CD1c-positive myeloid dendritic cell (primary cell): Measurements from ENCODE around the gene R3HDM2.
"Not testable (repeated sequence)": the region's sequence is repeated elsewhere in the genome, so short reads cannot be mapped to it uniquely, and the experiment has no call there.

Experiments
- DNase-seq: peaks from one replicate; pipeline ENCODE4 v3.0.0-alpha.2; 2016; ENCODE audit errors: extremely low spot score

R3HDM2 gene

GRCh38 chr12:57377103-57377840 lies 53.6 kb downstream of the R3HDM2 start:
- no peak for DNase-seq

DNA sequence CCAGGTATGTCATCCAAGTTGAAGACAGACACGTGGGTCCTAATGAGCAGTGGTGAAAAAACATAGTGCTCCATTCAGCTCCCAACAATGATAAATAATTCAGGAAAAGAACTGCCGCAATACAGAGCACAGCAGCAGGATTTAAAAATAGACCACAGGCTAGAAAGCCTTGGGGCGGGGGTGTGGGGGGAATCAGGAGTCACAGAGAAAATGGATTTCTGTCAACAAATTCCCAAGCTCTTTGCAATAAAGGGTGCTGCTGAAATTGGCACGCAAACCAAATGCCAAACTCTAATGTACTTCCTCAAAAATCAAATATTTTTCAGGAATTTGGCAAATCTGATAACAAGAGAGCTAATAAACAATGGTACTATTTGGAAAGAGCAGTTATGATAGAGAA lies 58.6 kb downstream of the R3HDM2 start:
- DNase-seq, result no peak

DNA sequence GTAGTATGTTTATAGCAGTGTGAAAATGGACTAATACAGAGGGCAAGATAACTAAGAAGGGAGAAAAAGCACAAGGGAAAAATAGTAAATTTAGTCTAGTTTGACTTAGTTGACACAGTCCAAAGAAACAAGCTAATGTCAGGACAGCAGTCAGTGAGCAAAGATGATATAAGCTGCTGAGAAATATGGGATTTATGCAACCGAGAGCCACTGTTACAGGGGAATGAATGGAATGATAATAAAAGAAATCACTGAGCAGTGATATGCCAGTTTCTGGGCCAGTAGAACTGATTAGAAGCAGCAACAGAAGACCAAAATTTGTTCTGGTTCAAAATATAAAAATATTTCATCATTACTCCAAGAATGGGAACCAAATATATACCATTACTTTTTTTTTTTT lies 60.1 kb downstream of the R3HDM2 start:
- DNase-seq, result no peak

GRCh38 chr12:57370072-57370471 lies 60.8 kb downstream of the R3HDM2 start:
- DNase-seq, result no peak

GRCh38 chr12:57369202-57369601 lies 61.6 kb downstream of the R3HDM2 start:
- no peak for DNase-seq

DNA sequence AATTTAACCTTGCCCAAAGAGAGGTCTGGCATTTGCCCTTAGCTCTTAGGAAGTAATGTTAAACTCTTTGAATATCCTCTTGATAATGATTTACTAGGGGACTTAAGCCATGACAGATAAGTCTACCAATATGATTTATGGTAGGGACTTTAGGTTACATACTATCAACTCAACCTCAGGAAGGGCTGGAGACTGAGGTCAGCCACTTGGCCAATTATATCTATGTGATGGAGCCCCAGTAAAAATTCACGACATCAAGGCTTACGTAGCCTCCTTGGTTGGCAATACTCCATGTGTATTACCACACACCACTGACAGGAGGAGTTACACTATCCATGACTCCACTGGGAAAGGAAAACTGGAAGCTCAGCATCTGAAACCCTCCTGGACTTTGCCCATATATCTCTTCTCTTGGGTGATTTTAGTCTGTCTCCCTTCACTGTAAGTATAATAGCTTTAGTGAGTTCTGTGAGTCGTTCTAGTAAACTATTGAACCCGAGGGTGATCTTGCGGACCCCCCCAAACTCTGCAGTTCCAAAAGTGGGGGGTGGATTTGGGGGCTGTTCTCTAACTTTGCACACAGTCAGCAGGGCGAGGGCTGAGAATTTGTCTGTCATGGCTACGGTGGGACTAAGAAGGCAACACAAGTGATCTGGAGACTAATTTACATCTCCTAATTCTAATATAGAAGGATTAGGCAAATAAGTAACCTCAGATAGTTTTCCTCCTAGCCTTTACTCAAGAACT lies 62.3 kb downstream of the R3HDM2 start:
- no peak for DNase-seq

DNA sequence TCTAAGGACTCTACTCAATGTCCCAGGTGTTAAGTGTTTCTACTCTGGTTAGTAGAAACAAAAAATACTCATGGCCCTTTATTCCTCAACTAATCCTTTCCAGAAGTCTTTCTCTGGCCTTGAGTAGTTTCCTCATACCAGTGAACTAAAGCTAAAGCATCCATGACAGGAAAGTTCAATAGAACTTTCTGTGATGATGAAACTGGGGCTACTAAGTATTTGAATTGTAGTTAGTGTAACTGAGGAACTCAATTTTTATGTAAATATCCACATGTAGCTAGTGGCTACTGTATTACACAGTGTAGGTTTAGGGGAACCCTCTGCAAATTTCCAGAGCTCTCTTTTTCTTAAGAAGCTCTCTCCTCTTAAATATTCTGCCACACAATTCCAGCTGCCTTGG lies 63.7 kb downstream of the R3HDM2 start:
- DNase-seq, result no peak

- DNase-seq, result no peak
These were observed 64.5 kb downstream of the R3HDM2 start for GRCh38 chr12:57366315-57366714.

GRCh38 chr12:57364156-57364555 lies 66.7 kb downstream of the R3HDM2 start:
- DNase-seq, result not testable (repeated sequence)

DNA sequence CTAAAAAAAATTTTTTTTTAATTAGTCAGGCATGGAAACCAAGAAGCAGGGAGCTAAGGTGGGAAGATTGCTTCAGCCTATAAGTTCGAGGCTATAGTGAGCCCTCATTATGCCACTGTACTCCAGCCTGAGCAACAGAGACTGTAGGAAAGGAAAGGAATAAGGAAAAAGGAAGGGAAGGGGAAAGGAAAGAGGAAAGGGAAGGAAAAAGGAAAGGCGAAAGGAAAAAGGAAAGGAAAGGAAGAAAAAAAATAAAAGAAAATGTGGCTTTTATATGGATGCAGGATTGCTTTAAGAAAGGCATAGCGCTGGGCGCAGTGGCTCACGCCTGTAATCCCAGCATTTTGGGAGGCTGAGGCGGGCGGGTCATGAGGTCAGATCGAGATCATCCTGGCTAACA lies 70.4 kb downstream of the R3HDM2 start:
- no peak for DNase-seq

DNA sequence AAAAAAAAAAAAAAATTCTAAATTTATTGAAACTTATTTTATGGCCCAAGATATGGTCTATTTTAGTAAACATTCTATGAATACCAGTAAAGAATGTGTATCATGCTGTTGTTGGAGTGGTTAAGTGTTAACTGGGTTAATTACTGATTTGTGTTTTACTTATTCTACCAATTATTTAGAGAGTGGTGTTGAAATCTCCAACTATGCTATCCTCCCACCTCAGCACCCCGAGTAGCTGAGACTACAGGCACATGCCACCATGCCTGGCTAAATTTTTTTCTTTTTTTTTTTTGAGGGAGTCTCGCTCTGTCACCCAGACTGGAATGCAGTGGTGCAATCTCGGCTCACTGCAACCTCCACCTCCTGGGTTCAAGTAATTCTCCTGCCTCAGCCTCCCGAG lies 72.2 kb downstream of the R3HDM2 start:
- no peak for DNase-seq

DNA sequence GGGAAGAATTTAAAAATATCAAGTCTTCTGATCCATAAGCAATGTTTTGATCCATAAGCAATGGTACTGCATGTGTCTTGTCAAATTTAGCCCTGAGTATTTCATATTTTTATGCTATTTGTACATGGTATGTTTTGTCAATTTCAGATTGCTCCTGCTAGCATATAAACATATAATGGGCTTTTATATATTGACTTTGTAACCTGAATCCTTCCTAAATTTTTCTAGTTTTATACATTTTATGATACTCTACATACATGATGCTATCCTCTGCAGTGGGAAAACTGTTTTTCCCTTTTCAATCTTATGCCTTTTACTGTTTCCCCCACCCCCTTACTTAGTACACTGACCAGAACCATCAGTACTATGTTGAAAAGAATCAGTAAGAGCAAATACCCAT lies 75.1 kb downstream of the R3HDM2 start:
- no peak for DNase-seq

DNA sequence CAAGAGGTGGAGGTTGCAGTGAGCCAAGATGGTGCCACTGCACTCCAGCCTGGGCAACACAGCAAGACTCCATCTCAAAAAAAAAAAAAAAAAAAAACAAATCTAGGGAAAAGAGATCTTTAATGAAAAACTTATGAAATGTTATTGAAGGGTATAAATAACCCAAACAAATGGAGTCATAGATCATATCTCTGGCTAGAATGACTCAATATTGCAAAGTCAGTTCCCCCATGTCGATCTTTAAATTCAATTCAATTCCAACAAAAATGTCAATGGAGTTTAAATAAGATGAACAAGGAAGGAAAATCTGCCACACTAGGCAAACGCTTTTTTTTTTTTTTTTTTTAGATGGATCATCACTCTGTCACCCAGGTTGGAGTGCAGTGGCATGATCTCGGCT lies 78.7 kb downstream of the R3HDM2 start:
- DNase-seq, result no peak

DNA sequence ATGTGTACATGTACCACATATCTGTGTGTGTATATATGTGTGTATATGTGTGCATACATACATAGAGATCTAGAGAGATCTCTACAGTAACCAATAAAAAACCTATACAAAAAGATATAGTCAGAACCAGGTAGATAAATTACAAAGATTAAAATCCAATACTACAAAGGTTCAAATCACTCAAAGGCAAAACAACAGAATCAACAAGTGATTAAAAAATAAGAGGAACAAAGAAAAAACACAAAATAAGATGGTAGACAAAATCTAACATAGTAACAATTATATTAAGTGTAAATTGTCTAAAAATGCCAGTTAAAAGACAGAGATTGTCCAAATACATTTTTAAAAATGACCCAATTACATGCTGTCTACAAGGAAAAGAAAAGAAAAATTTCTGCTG lies 83.6 kb downstream of the R3HDM2 start:
- DNase-seq, result no peak

DNA sequence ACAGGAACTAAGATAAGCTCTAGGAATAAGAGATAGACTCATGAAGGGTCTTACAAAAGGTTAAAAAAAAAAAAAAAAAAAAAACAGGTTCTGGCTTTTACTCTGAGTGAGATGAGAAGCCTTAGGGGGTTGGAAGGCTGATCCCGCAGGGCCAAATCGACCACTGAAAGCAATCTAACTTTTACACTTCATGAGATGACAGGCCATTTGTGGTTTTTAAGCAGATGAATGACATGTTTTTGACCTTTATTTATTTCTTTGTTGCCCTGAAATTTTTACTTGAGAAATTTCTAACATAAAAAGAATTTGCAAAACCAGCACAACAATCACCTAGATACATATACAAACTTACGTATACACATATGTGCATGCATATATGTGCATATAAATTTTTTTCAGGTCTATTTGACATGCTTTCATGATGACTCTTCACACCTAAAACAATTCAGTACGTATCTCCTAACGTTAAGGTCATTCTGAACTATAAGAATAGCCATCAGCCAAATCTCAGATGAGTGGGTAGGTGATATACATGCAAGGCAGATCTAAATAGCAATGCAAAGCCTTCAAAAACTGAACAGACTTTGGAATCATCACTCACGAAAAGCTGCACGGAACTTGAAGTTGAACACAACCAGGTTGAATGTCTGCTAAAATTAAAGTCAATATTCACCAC lies 87.0 kb downstream of the R3HDM2 start:
- no peak for DNase-seq

DNA sequence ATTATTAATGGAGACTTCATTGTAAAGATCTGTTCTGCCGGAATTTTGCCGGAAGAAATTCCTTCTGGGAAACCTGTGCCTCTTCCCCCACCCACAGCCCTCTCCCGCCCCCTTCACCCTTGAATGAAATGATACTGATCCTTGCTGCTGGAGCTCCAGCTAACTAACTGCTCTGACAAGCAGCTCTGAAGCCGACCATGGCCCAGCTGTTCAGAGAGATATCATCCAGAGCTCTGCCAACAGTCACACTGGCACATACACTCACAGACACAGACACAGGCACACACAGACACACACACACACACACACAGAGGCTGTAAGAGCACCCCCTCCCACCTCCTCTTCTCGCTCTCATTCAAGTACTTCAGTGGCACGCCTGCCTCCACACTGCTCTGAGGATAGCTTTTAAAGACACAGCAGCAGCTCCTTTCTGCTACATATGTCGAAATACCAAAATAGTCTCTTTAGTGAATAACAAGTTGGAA lies 88.6 kb downstream of the R3HDM2 start:
- no peak for DNase-seq

DNA sequence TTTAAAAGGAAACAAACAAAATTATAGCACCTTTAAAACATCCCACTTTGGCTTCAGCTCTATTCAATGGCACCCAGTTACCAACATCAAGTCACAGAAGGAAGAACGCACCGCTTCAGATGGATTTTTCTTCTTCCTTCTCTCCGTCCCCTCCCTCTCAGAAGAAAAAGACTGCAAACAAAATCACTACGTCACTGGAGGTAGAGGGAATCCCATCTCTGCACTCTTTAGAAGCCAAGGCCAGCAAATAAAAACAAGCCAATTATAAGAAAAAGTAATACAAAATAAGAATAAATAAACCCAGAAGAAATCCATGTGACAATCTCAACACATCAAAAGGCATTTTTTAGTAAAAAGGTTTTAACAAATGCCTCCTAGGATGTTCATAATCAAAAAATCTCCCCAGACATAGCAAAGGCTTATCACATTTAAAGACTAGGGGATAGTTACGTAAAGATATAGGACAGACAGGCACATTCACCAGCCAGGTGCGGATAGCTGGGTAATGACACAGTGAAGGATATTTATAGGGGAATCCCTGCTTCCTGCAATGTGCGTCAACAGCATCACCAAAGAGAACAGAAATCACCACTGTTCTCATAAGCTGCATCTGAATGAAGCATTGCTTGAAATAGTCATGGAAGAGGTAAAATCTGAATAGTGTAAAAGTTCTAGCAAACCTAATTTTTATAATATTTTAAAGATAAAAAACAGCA lies 89.4 kb downstream of the R3HDM2 start:
- no peak for DNase-seq

DNA sequence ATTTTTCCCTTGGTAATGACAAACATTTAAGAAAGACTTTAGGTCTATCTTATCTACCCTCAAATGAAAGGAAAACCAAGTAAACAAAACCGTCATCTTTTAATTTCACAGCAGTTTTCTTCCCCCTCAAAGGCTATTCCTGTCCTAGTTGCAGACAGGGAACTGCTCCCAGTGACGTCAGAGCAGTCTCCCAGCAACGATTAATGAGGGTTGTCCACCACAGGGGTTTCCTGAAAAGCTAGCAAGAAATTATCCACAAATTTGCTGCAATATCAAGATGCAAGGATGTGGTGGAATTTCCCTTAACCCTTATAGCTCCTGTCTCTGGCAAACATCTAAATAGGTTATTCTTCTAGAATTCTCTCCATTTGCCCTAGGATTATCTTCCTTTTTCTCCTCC lies 90.7 kb downstream of the R3HDM2 start:
- DNase-seq, result peak; percentile 83

DNA sequence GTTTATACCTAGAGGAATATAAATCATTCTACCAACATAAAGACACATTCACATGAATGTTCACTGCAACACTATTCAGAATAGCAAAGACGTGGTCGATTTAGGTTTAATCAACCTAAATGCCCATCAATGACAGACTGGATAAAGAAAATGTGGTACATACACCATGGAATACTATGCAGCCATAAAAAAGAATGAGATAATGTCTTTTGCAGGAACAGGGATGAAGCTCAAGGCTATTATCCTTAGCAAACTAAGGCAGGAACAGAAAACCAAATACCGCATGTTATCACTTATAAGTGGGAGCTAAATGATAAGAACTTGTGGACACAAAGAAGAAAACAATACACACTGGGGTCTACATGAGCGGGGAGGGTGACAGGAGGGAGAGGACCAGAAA lies 94.5 kb downstream of the R3HDM2 start:
- not testable (repeated sequence) for DNase-seq

DNA sequence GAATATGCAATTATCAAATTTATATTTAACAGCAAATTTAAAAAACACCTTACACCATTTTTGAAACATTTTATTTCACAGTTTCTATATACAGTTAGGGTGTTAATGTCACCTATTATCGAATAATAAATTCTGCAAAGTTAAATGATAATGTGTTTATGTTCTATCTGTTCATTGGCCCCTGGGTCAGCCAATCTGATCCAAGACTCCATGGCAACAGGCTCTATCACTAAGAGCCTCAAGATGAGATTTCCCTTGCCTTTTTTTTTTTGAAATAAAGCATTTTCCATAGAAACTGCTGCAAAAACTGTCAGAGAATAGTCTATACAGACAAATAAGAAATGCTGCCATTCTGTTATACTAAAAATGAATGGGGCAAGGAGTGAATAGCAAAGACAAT lies 96.6 kb downstream of the R3HDM2 start:
- DNase-seq, result no peak

DNA sequence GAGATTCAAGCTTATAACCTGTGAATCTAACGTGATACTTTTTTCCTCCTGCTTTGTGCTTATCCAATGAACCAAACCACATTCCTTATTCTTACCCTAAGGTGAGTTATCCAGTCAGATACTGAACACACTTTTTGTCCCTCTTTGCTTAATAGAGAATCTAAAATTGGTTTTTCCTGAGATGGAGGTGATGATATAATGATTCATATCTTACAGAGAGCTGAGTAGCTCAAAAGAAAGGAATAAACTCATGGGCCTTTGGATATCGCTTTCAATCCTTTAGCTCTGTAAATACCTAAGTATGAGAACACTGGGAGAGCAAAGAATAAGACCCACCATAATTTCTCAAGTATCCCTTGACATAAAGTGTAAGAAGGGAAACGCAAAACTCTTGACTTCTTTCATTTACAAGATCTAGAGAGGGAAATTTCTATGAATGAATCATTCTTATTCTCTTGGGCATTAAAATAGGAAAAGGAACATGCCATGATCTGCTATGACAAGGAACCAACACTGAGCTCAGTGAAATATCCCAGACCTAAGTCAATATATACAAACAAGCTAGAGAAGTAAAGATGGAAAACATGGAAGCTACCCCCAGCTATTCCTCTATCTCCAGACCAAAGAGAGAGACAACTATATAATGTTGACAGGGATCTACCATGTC lies 98.1 kb downstream of the R3HDM2 start:
- DNase-seq, result no peak

DNA sequence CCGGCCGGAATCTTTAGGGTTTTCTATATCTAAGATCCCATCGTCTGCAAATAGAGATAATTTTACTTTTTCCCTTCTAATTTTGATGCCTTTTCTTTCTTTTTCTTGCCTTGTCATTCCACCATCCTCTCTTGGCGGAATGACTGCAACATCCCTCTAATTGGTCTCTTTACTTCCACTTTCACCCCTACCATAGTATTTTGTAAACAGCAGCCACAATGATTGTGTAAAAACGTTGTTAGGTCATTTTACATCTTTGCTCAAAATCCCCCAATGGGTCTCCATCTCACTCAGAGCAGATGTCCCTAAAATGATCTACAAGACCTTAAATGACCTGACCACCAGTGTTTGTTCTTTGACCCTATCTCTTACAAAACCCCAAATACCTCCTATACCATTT lies 99.9 kb downstream of the R3HDM2 start:
- peak; percentile 37 for DNase-seq
